SK-N-SH (cell line): Measurements from ENCODE around the gene LIMK2. TPM values are rescaled to one million over a fixed set of nuclear protein-coding genes. Genes with fewer than 3 reads are reported as not detected.
"Not testable (repeated sequence)": the region's sequence is repeated elsewhere in the genome, so short reads cannot be mapped to it uniquely, and the experiment has no call there.

Experiments used
- CTCF ChIA-PET: fragments of 300-600, 350-600 bp; formaldehyde crosslinking; extraction: SDS; loops from one replicate; lab custom pipeline; 2021; lab: Yijun Ruan, JAX
- POLR2A ChIA-PET: fragments of 350-600 bp; sonication (Branson Sonifier 250); formaldehyde crosslinking; extraction: SDS; loops from one replicate; lab custom pipeline; 2020; ENCODE audit warnings: antibody characterized with exemption, inconsistent platforms; lab: Yijun Ruan, JAX
- DNase-seq: peaks from one replicate; pipeline ENCODE4 v3.0.0; 2012
- H2AFZ ChIP-seq: fragments of 200-600 bp; sonication (generic); 2 replicates; pipeline ENCODE4 v1.8.1; 2016; ENCODE audit warnings: antibody characterized with exemption, mild to moderate bottlenecking, low read depth
- H3F3A ChIP-seq: fragments of 200-600 bp; sonication (generic); replicated peaks from 2 replicates; pipeline ENCODE3; 2016; ENCODE audit warnings: antibody characterized with exemption, mild to moderate bottlenecking; ENCODE audit not compliant: insufficient read depth
- H3K27ac ChIP-seq, 2 experiments: fragments of 200-500 bp in 1 of 2; fragments of 200-600 bp in 1 of 2; sonication (Bioruptor generic) in 1 of 2; sonication (generic), shearing (Covaris generic) in 1 of 2; 2 replicates each; pipeline versions ENCODE4 v1.5.1 to v1.6.1; 2014 to 2016; ENCODE audit warnings: low read depth in 2 of 2, inconsistent platforms in 1 of 2, low read length in 1 of 2, mild to moderate bottlenecking in 1 of 2, mixed read lengths in 1 of 2
- H3K27me3 ChIP-seq: fragments of 200-600 bp; sonication (generic), shearing (Covaris generic); 2 replicates; pipeline ENCODE4 v1.6.1; 2016; ENCODE audit warnings: mixed run types; ENCODE audit not compliant: insufficient read depth
- H3K36me3 ChIP-seq, 2 experiments: fragments of 200-500 bp in 1 of 2; fragments of 200-600 bp in 1 of 2; sonication (Bioruptor generic) in 1 of 2; sonication (generic) in 1 of 2; replicated peaks in 1 of 2; 2 replicates each; pipeline versions ENCODE3 to v1.5.1; 2014 to 2016; ENCODE audit warnings: low read length in 1 of 2, mild to moderate bottlenecking in 1 of 2; ENCODE audit not compliant: insufficient read depth in 2 of 2, control insufficient read depth in 1 of 2
- H3K4me1 ChIP-seq, 2 experiments: fragments of 200-500 bp in 1 of 2; fragments of 200-600 bp in 1 of 2; sonication (Bioruptor generic) in 1 of 2; sonication (generic), shearing (Covaris generic) in 1 of 2; 2 replicates each; pipeline versions ENCODE4 v1.5.1 to v1.6.1; 2014 to 2016; ENCODE audit warnings: low read depth in 1 of 2, low read length in 1 of 2, mixed run types in 1 of 2; ENCODE audit not compliant: insufficient read depth in 2 of 2, control insufficient read depth in 1 of 2
- H3K4me2 ChIP-seq: fragments of 200-600 bp; sonication (generic), shearing (Covaris generic); 2 replicates; pipeline ENCODE4 v1.6.1; 2017; ENCODE audit warnings: mixed run types
- H3K4me3 ChIP-seq, 2 experiments: fragments of 200-500 bp in 1 of 2; fragments of 200-600 bp in 1 of 2; sonication (Bioruptor generic) in 1 of 2; sonication (generic), shearing (Covaris generic) in 1 of 2; 2 replicates each; pipeline versions ENCODE4 v1.5.1 to v1.8.1; 2014 to 2016; ENCODE audit warnings: low read depth in 2 of 2, inconsistent platforms in 1 of 2, low read length in 1 of 2, mild to moderate bottlenecking in 1 of 2, mixed read lengths in 1 of 2, moderate library complexity in 1 of 2
- H3K79me2 ChIP-seq: fragments of 200-600 bp; sonication (generic); 2 replicates; pipeline ENCODE4 v1.8.1; 2017; ENCODE audit warnings: mild to moderate bottlenecking; ENCODE audit not compliant: insufficient read depth
- H3K9ac ChIP-seq: fragments of 200-600 bp; sonication (generic); 2 replicates; pipeline ENCODE4 v1.6.1; 2017; ENCODE audit warnings: mixed run types
- H3K9me2 ChIP-seq: fragments of 200-600 bp; sonication (generic); 2 replicates; pipeline ENCODE4 v1.6.1; 2017; ENCODE audit warnings: mixed run types
- H3K9me3 ChIP-seq: fragments of 200-600 bp; sonication (generic); 2 replicates; pipeline ENCODE4 v1.6.1; 2017; ENCODE audit warnings: mixed run types, mild to moderate bottlenecking, moderate library complexity
- H4K20me1 ChIP-seq: fragments of 200-600 bp; sonication (generic); 2 replicates; pipeline ENCODE4 v1.6.1; 2017; ENCODE audit warnings: mild to moderate bottlenecking, mixed run types; ENCODE audit not compliant: insufficient read depth
- CHD2 ChIP-seq: fragments of 150-350 bp; IDR thresholded peaks from 2 replicates; pipeline ENCODE4 v1.6.1; 2018; ENCODE audit warnings: low read length; ENCODE audit not compliant: partially characterized antibody
- EP300 ChIP-seq, 2 experiments: IDR thresholded peaks; 2 replicates each; pipeline versions ENCODE4 v1.4.0 to v1.6.1; 2012; ENCODE audit warnings: borderline replicate concordance in 1 of 2, low read depth in 1 of 2, low read length in 1 of 2
- FOXJ3 ChIP-seq: sonication (generic); formaldehyde crosslinking; IDR thresholded peaks from 2 replicates; pipeline ENCODE4 v1.5.1; 2020; ENCODE audit warnings: mild to moderate bottlenecking, missing genetic modification reagents
- GABPA ChIP-seq: IDR thresholded peaks from 2 replicates; pipeline ENCODE4 v1.4.0; 2012; ENCODE audit warnings: low read depth, mild to moderate bottlenecking
- GATA2 ChIP-seq: sonication (generic); formaldehyde crosslinking; IDR thresholded peaks from 2 replicates; pipeline ENCODE4 v1.5.0; 2020; ENCODE audit warnings: mild to moderate bottlenecking, missing genetic modification reagents
- JUND ChIP-seq: IDR thresholded peaks from 2 replicates; pipeline ENCODE4 v1.4.0; 2012
- RCOR1 ChIP-seq: fragments of 150-350 bp; IDR thresholded peaks from 2 replicates; pipeline ENCODE4 v1.6.1; 2017; ENCODE audit warnings: antibody characterized with exemption, low read length
- RFX5 ChIP-seq: IDR thresholded peaks from 2 replicates; pipeline ENCODE4 v1.6.1; 2012; ENCODE audit warnings: mild to moderate bottlenecking, improper control_type of control experiment, low read length
- SIN3A ChIP-seq: IDR thresholded peaks from 2 replicates; pipeline ENCODE4 v1.6.1; 2012; ENCODE audit warnings: low read depth, mild to moderate bottlenecking, low read length, moderate library complexity, borderline replicate concordance
- SMC3 ChIP-seq: IDR thresholded peaks from 2 replicates; pipeline ENCODE4 v1.6.1; 2012; ENCODE audit warnings: low read depth, low read length, improper control_type of control experiment
- TAF1 ChIP-seq: IDR thresholded peaks from 2 replicates; pipeline ENCODE4 v1.6.1; 2012; ENCODE audit warnings: low read depth, mild to moderate bottlenecking, low read length, moderate library complexity, borderline replicate concordance
- WGBS: methylation state at CpG from one replicate; pipeline ENCODE4 v1.1.6; 2017; ENCODE audit warnings: low lambda C conversion rate; 5-methylcytosine and 5-hydroxymethylcytosine counted together
- polyA plus RNA-seq, 3 experiments: library from polyadenylated mRNA; depleted of rRNA; stranded (reverse); fragments of >200 nt; gene quantifications; 2 replicates each; pipeline ENCODE4 v1.2.3, GENCODE V29; 2012
- TF ChIP-seq, protein P1 (sequence below): IDR thresholded peaks from 2 replicates; pipeline ENCODE4; 2012
- TF ChIP-seq, protein P2 (sequence below): IDR thresholded peaks from 2 replicates; pipeline ENCODE4 v1.4.0; 2012; ENCODE audit warnings: low read depth, borderline replicate concordance

LIMK2 gene
- polyA plus RNA-seq, 1 of the 3 experiments (the other 2 are of a cell fraction): 9.8 TPM

DNA sequence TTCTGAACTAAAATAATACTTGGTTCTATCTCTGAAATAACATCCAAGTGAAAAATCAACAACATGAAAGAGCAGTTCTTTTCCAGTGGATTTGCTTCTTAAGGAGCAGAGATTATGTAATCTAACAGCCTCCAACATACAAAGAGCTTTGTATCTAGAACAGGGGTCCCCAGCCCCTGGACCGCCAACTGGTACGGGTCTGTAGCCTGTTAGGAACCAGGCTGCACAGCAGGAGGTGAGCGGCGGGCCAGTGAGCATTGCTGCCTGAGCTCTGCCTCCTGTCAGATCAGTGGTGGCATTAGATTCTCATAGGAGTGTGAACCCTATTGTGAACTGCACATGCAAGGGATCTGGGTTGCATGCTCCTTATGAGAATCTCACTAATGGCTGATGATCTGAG lies 12.6 kb downstream of the LIMK2 start:
- H4K20me1 ChIP-seq, DNase-seq, H3K9ac ChIP-seq, H3K27me3 ChIP-seq, H3K9me3 ChIP-seq, H3K4me1 ChIP-seq, H2AFZ ChIP-seq, H3F3A ChIP-seq, H3K36me3 ChIP-seq, H3K4me3 ChIP-seq, H3K27ac ChIP-seq, H3K4me2 ChIP-seq, H3K9me2 ChIP-seq: not testable (repeated sequence)
- CTCF ChIA-PET: interaction anchor here (1.1 to 10.5 kb wide), 3 partner anchors 8 to 48 kb away, joined by 4 to 105 read pairs (median 26); partner anchors contain the start of gene LIMK2
- WGBS: 98% methylated on average over 4 of the region's 4 CpGs
- POLR2A ChIA-PET: interaction anchor here (2.0 kb wide), 1 partner anchor 12 kb away, joined by 8 read pairs; no protein-coding TSS in a partner anchor
- H3K79me2 ChIP-seq: peaks cover 87% of the 10 kb centered on the region

DNA sequence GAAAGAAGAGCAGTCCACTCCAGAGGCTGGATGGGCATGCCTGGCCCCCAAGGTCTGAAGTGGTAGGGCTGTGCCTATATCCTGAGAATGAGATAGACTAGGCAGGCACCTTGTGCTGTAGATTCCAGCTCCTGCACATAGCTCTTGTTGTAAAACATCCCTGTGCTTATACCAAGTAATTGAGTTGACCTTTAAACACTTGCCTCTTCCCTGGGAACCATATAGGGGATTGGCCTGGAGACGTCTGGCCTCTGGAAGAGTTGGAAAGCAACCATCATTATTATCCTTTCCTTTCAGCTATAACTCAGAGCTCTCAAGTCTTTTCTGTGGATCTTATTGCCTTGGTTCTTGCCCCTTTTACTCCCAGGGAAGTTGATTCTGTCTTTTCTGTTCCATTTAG lies 15.1 kb downstream of the LIMK2 start:
- no peak for TF ChIP-seq SIN3A
- no peak for TF ChIP-seq GABPA
- no peak for TF ChIP-seq SMC3
- no peak for TF ChIP-seq RFX5
- TF ChIP-seq, protein P1, sequence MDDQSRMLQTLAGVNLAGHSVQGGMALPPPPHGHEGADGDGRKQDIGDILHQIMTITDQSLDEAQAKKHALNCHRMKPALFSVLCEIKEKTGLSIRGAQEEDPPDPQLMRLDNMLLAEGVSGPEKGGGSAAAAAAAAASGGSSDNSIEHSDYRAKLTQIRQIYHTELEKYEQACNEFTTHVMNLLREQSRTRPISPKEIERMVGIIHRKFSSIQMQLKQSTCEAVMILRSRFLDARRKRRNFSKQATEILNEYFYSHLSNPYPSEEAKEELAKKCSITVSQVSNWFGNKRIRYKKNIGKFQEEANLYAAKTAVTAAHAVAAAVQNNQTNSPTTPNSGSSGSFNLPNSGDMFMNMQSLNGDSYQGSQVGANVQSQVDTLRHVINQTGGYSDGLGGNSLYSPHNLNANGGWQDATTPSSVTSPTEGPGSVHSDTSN: no peak
- TF ChIP-seq, protein P2, sequence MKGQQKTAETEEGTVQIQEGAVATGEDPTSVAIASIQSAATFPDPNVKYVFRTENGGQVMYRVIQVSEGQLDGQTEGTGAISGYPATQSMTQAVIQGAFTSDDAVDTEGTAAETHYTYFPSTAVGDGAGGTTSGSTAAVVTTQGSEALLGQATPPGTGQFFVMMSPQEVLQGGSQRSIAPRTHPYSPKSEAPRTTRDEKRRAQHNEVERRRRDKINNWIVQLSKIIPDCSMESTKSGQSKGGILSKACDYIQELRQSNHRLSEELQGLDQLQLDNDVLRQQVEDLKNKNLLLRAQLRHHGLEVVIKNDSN: no peak
- no peak for TF ChIP-seq CHD2
- TF ChIP-seq RCOR1: no peak
- no peak for TF ChIP-seq EP300 (IDR thresholded peaks at IDR 0.05; ENCODE audit: borderline replicate concordance in 1 of 2, low read depth in 1 of 2, low read length in 1 of 2)
- no peak for TF ChIP-seq GATA2 (CRISPR knock-in tag)
- TF ChIP-seq FOXJ3: no peak
- no peak for TF ChIP-seq TAF1
- TF ChIP-seq JUND: no peak
- Histone ChIP-seq H3K9me3 (no peaks in the 10 kb centered on the region), H3K4me3 (no peak overlapping the region), H3K27me3 (no peaks in the 10 kb centered on the region), H4K20me1 (no peaks in the 10 kb centered on the region), H3K4me2 (no peak overlapping the region), H3K9ac (no peak overlapping the region), H3K27ac (no peak overlapping the region), H3K79me2 (peaks cover 86% of the 10 kb centered on the region), H3K4me1 (peaks cover 16% of the 10 kb centered on the region in 2 experiments; a peak in 2 of 4 replicates), H3F3A (peaks cover 4% of the 10 kb centered on the region), H3K36me3 (no peaks in the 10 kb centered on the region), H3K9me2 (no peaks in the 10 kb centered on the region), H2AFZ (no peak overlapping the region)
- no peak for DNase-seq
- WGBS: 54% methylated on average over 1 of the region's 1 CpG
- CTCF ChIA-PET: interaction anchor here (1.4 to 10.5 kb wide), 3 partner anchors 15 to 120 kb away, joined by 6 to 105 read pairs (median 26); partner anchors contain the start of genes LIMK2 and SELENOM
- POLR2A ChIA-PET: interaction anchor here (1.0 to 1.9 kb wide), 2 partner anchors 15 to 21 kb away, joined by 3 to 5 read pairs; partner anchors contain the start of gene LIMK2
